PC-3 (cell line): ENCODE results near the gene TMEM41A. TPM values are rescaled to one million over a fixed set of nuclear protein-coding genes. Genes with fewer than 3 reads are reported as not detected.

Experiments
- ATAC-seq: fragments of 200-7000 bp; cut with Tn5 transposase; 2 replicates; pipeline ENCODE4 v1.9.1; 2020; ENCODE audit warnings: mild to moderate bottlenecking, moderate library complexity
- BruUV-seq: library from RNA; stranded (reverse); fragments of 400-500 nt; replicated peaks from 2 replicates; lab custom pipeline; 2021; lab: Mats Ljungman, UMichigan
- CTCF ChIA-PET: fragments of 300-600 bp; sonication (Branson Sonifier 250); formaldehyde crosslinking; loops from one replicate; lab custom pipeline; 2022; ENCODE audit warnings: antibody characterized with exemption; lab: Charles Lee
- POLR2A ChIA-PET: fragments of 300-600 bp; sonication (Branson Sonifier 250); formaldehyde crosslinking; loops from one replicate; lab custom pipeline; 2022; ENCODE audit warnings: antibody characterized with exemption; ENCODE audit not compliant: unreplicated experiment; lab: Charles Lee
- DNase-seq: peaks from one replicate; pipeline ENCODE4 v3.0.0-alpha.2; 2015
- H2AFZ ChIP-seq: fragments of 300-600 bp; sonication (generic); 2 replicates; pipeline ENCODE4 v1.6.0; 2016; ENCODE audit warnings: antibody characterized with exemption, low read length
- H3F3A ChIP-seq: fragments of 300-600 bp; sonication (generic); one replicate; pipeline ENCODE4 v1.6.0; 2017; ENCODE audit warnings: antibody characterized with exemption, low read length, control low read depth, mild to moderate bottlenecking; ENCODE audit not compliant: unreplicated experiment
- H3K27ac ChIP-seq: fragments of 300-600 bp; sonication (generic); 2 replicates; pipeline ENCODE4 v1.5.1; 2016; ENCODE audit warnings: mild to moderate bottlenecking, low read length
- H3K27me3 ChIP-seq: fragments of 300-600 bp; sonication (generic); 2 replicates; pipeline ENCODE4 v1.6.1; 2016; ENCODE audit warnings: low read length, mixed read lengths
- H3K36me3 ChIP-seq: fragments of 300-600 bp; sonication (generic); 2 replicates; pipeline ENCODE4 v1.6.1; 2016; ENCODE audit warnings: low read depth, mixed run types, low read length, mixed read lengths
- H3K4me1 ChIP-seq: fragments of 300-600 bp; sonication (generic); 2 replicates; pipeline ENCODE4 v1.5.1; 2016; ENCODE audit warnings: low read length; ENCODE audit not compliant: insufficient read depth
- H3K4me2 ChIP-seq: fragments of 300-600 bp; sonication (generic); 2 replicates; pipeline ENCODE4 v1.6.0; 2016; ENCODE audit warnings: low read length
- H3K4me3 ChIP-seq: fragments of 300-600 bp; sonication (generic); 2 replicates; pipeline ENCODE4 v1.5.1; 2016; ENCODE audit warnings: mild to moderate bottlenecking, low read length, mixed read lengths
- H3K79me2 ChIP-seq: fragments of 300-600 bp; sonication (generic); 2 replicates; pipeline ENCODE4 v1.6.1; 2017; ENCODE audit warnings: low read length, mixed read lengths
- H3K9ac ChIP-seq: fragments of 300-600 bp; sonication (generic); 2 replicates; pipeline ENCODE4 v1.6.0; 2016; ENCODE audit warnings: mild to moderate bottlenecking, low read length
- H3K9me2 ChIP-seq: fragments of 300-600 bp; sonication (generic); replicated peaks from 2 replicates; pipeline ENCODE4 v1.6.1; 2016; ENCODE audit warnings: mixed run types, low read length, mixed read lengths
- H3K9me3 ChIP-seq: fragments of 300-600 bp; sonication (generic); 2 replicates; pipeline ENCODE4 v1.6.1; 2016; ENCODE audit warnings: low read length, mixed read lengths
- H4K20me1 ChIP-seq: fragments of 300-600 bp; sonication (generic); 2 replicates; pipeline ENCODE4 v1.6.1; 2016; ENCODE audit warnings: low read length, mixed read lengths
- EZH2 ChIP-seq: fragments of 300-600 bp; sonication (generic); IDR thresholded peaks from one replicate; pipeline ENCODE4 v1.6.1; 2017; ENCODE audit warnings: antibody characterized with exemption, mild to moderate bottlenecking, low read length; ENCODE audit not compliant: unreplicated experiment
- EZH2phosphoT487 ChIP-seq: fragments of 300-600 bp; sonication (generic); IDR thresholded peaks from 2 replicates; pipeline ENCODE4 v1.6.1; 2018; ENCODE audit warnings: mild to moderate bottlenecking, antibody characterized with exemption, low read length, borderline replicate concordance
- intact Hi-C: fragments of 100-400 bp; cut with micrococcal nuclease; formaldehyde crosslinking; loops from 2 replicates; pipeline ENCODE4 v1.9.0; 2023
- total RNA-seq: library from RNA; depleted of rRNA; stranded (reverse); fragments of >200 nt; gene quantifications from 2 replicates; pipeline ENCODE4 v1.2.3, GENCODE V29; 2014
- TF ChIP-seq, protein P1 (sequence below): fragments of 300-600 bp; sonication (generic); conservative IDR thresholded peaks from 2 replicates; pipeline ENCODE4 v1.5.1; 2017; ENCODE audit warnings: antibody characterized with exemption, low read depth, mild to moderate bottlenecking, low read length

TMEM41A gene
- total RNA-seq, 1 experiment from 2014 or later, result 25.3 TPM

DNA sequence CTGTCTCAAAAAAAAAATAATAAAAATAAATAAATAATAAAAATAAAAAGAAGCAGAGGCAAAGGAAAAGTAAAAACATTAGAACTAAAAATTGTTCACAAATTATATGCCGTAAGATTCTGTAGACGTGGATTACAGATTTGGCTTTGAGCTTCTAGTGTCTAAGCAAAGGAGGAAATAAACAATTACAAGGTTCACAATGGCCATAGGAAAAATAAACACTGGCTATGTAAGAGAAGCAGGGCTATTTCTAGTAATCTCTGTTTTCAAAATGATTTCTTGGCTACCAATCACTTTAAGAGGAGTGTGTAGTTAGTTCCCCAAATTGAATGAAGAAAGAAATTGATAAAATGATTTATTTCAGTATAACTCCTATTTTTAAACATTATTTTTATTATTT, 54.5 kb downstream of the TMEM41A start:
- Histone ChIP-seq H3K27me3 (no peaks in the 10 kb centered on the region), H3K9ac (no peak overlapping the region), H3K79me2 (no peaks in the 10 kb centered on the region), H3K27ac (no peak overlapping the region), H3K4me3 (no peak overlapping the region), H3K4me1 (no peaks in the 10 kb centered on the region), H2AFZ (no peak overlapping the region), H4K20me1 (no peaks in the 10 kb centered on the region), H3K9me2 (no peaks in the 10 kb centered on the region), H3K4me2 (no peak overlapping the region), H3K36me3 (no peaks in the 10 kb centered on the region), H3K9me3 (no peaks in the 10 kb centered on the region), H3F3A (no peaks in the 10 kb centered on the region)
- no TSS peak for BruUV-seq
- ChIA-PET POLR2A (no interaction called here), CTCF (no interaction called here)
- DNase-seq, result no peak
- TF ChIP-seq, protein P1, sequence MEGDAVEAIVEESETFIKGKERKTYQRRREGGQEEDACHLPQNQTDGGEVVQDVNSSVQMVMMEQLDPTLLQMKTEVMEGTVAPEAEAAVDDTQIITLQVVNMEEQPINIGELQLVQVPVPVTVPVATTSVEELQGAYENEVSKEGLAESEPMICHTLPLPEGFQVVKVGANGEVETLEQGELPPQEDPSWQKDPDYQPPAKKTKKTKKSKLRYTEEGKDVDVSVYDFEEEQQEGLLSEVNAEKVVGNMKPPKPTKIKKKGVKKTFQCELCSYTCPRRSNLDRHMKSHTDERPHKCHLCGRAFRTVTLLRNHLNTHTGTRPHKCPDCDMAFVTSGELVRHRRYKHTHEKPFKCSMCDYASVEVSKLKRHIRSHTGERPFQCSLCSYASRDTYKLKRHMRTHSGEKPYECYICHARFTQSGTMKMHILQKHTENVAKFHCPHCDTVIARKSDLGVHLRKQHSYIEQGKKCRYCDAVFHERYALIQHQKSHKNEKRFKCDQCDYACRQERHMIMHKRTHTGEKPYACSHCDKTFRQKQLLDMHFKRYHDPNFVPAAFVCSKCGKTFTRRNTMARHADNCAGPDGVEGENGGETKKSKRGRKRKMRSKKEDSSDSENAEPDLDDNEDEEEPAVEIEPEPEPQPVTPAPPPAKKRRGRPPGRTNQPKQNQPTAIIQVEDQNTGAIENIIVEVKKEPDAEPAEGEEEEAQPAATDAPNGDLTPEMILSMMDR, result no peak
- TF ChIP-seq EZH2phosphoT487 (no peak), EZH2 (no peak)
- no peak for ATAC-seq
- intact Hi-C loops, result no loop called here

DNA sequence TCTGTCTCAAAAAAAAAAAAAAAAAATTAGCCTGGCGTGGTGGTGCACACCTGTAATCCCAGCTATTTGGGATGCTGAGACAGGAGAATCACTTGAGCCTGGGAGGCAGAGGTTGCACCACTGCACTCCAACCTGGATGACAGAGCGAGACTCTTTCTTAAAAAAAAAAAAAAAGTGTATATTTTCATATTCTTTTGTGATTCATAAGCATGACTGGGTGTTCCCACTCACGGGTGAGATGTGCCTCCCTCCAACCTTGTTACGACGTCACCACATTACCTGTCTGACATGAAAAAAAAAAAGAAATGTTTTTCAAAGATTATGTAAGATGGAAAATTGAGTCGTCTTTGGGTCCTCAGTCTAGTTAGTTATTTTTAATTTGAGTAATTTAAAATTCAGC, 56.8 kb downstream of the TMEM41A start:
- Histone ChIP-seq H3F3A (no peaks in the 10 kb centered on the region), H4K20me1 (no peaks in the 10 kb centered on the region), H3K27me3 (no peaks in the 10 kb centered on the region), H3K9ac (no peak overlapping the region), H3K4me2 (no peak overlapping the region), H3K4me3 (no peak overlapping the region), H3K4me1 (no peaks in the 10 kb centered on the region), H3K36me3 (no peaks in the 10 kb centered on the region), H2AFZ (no peak overlapping the region), H3K79me2 (no peaks in the 10 kb centered on the region), H3K27ac (no peak overlapping the region), H3K9me2 (no peaks in the 10 kb centered on the region), H3K9me3 (no peaks in the 10 kb centered on the region)
- ChIA-PET POLR2A (no interaction called here), CTCF (no interaction called here)
- no TSS peak for BruUV-seq
- DNase-seq (no peak), ATAC-seq (no peak)
- intact Hi-C loops, result no loop called here
- TF ChIP-seq, protein P1, result no peak
- no peak for TF ChIP-seq EZH2
- TF ChIP-seq EZH2phosphoT487, result no peak

- Histone ChIP-seq H3K79me2 (no peaks in the 10 kb centered on the region), H4K20me1 (no peaks in the 10 kb centered on the region), H3F3A (no peaks in the 10 kb centered on the region), H3K4me1 (no peaks in the 10 kb centered on the region), H2AFZ (no peak overlapping the region), H3K9me3 (no peaks in the 10 kb centered on the region), H3K27ac (no peak overlapping the region), H3K9ac (no peak overlapping the region), H3K27me3 (no peaks in the 10 kb centered on the region), H3K4me3 (no peak overlapping the region), H3K9me2 (no peaks in the 10 kb centered on the region), H3K36me3 (no peaks in the 10 kb centered on the region), H3K4me2 (no peak overlapping the region)
- ChIA-PET POLR2A (no interaction called here), CTCF (no interaction called here)
- BruUV-seq, result no TSS peak
- intact Hi-C loops, result no loop called here
- DNase-seq, result no peak
- TF ChIP-seq EZH2phosphoT487, result no peak
- TF ChIP-seq, protein P1, result no peak
- TF ChIP-seq EZH2, result no peak
- ATAC-seq, result no peak
Measured at GRCh38 chr3:185439745-185440466, 58.9 kb downstream of the TMEM41A start.
